SK-N-SH (cell line): ENCODE results near the gene PHKB.

ENCODE experiments used
- CTCF ChIP-seq: fragments of 200-600 bp; sonication (generic); IDR thresholded peaks from 2 replicates; pipeline ENCODE4 v1.6.1; 2017; ENCODE audit warnings: antibody characterized with exemption, mild to moderate bottlenecking, moderate library complexity
- EZH2phosphoT487 ChIP-seq: fragments of 200-600 bp; sonication (generic); IDR thresholded peaks from 2 replicates; pipeline ENCODE4 v1.6.1; 2017; ENCODE audit warnings: low read depth, mixed run types, mild to moderate bottlenecking, antibody characterized with exemption, moderate library complexity, borderline replicate concordance
- FOXM1 ChIP-seq: IDR thresholded peaks from 2 replicates; pipeline ENCODE4 v1.4.0; 2012; ENCODE audit warnings: low read depth, mild to moderate bottlenecking
- MEF2A ChIP-seq: IDR thresholded peaks from 2 replicates; pipeline ENCODE4 v1.4.0; 2012; ENCODE audit warnings: low read depth, borderline replicate concordance
- YY1 ChIP-seq: IDR thresholded peaks from 2 replicates; pipeline ENCODE4 v1.4.0; 2012; ENCODE audit warnings: low read depth, mild to moderate bottlenecking

- TF ChIP-seq CTCF (no peak), EZH2phosphoT487 (no peak), MEF2A (no peak), YY1 (no peak), FOXM1 (no peak)
These were observed 113.2 kb downstream of the PHKB start for GRCh38 chr16:47574091-47575054.
